Gastroesophageal sphincter (tissue), 4 donors: ENCODE data around the gene LRRC51. TPM values are rescaled to one million over a fixed set of nuclear protein-coding genes. Genes with fewer than 3 reads are reported as not detected.
"Not testable (repeated sequence)": the region's sequence is repeated elsewhere in the genome, so short reads cannot be mapped to it uniquely, and the experiment has no call there.

Experiments used
- ATAC-seq: fragments of 150-250 bp; one replicate; pipeline ENCODE4 v1.9.1; 2016; ENCODE audit warnings: mild to moderate bottlenecking, moderate library complexity
- H3K27ac ChIP-seq, 4 donors: fragments of 200-600 bp; sonication (generic) in 3 of 4; 1 replicate in 3 of 4; 2 replicates in 1 of 4; pipeline ENCODE4 v1.5.1; 2016 to 2019
- H3K27me3 ChIP-seq: fragments of 200-600 bp; sonication (generic); one replicate; pipeline ENCODE4 v1.5.1; 2019
- H3K36me3 ChIP-seq, 2 donors: fragments of 200-600 bp; sonication (generic); one replicate each; pipeline ENCODE4 v1.5.1; 2019; ENCODE audit warnings: control low read depth in 1 of 2
- H3K4me1 ChIP-seq, 3 donors: fragments of 200-600 bp; sonication (generic); 1 replicate in 2 of 3; 2 replicates in 1 of 3; pipeline ENCODE4 v1.5.1; 2016 to 2019; ENCODE audit warnings: control low read depth in 2 of 3
- H3K4me3 ChIP-seq, 2 donors: fragments of 200-600 bp; sonication (generic); one replicate each; pipeline ENCODE4 v1.5.1; 2019; ENCODE audit warnings: mild to moderate bottlenecking in 1 of 2, moderate library complexity in 1 of 2
- H3K9me3 ChIP-seq, 3 donors: fragments of 200-600 bp; sonication (generic); one replicate each; pipeline ENCODE4 v1.5.1; 2017 to 2019; ENCODE audit warnings: control low read depth in 2 of 3
- CTCF ChIP-seq, 4 experiments: fragments of 200-600 bp in 2 of 4; fragments of 450-650 bp in 2 of 4; sonication (generic) in 1 of 4; IDR thresholded peaks; one replicate each; pipeline ENCODE4 v1.5.1; 2017 to 2019; ENCODE audit warnings: antibody characterized with exemption in 4 of 4, mild to moderate bottlenecking in 2 of 4, moderate library complexity in 2 of 4
- EP300 ChIP-seq: sonication (generic); formaldehyde crosslinking; IDR thresholded peaks from one replicate; pipeline ENCODE4 v1.6.1; 2017; ENCODE audit warnings: antibody characterized with exemption, mild to moderate bottlenecking
- POLR2A ChIP-seq, 2 donors: fragments of 450-650 bp; IDR thresholded peaks; one replicate each; pipeline ENCODE4 v1.6.1; 2017; ENCODE audit warnings: antibody characterized with exemption in 2 of 2, mild to moderate bottlenecking in 2 of 2, moderate library complexity in 1 of 2
- POLR2AphosphoS5 ChIP-seq: sonication (generic); formaldehyde crosslinking; IDR thresholded peaks from one replicate; pipeline ENCODE4 v1.6.1; 2017; ENCODE audit warnings: antibody characterized with exemption
- WGBS, 2 donors: methylation state at CpG; one replicate each; pipeline ENCODE4 v1.1.5; 2018; ENCODE audit warnings: low coverage in 1 of 2; 5-methylcytosine and 5-hydroxymethylcytosine counted together
- total RNA-seq, 4 donors: library from RNA; depleted of rRNA; stranded (reverse); fragments of >200 nt; gene quantifications; one replicate each; pipeline ENCODE4 v1.1.0, GENCODE V29; 2016

The LRRC51 gene
- total RNA-seq, 4 donors from 2014 or later, result 6.4 to 18.4 (median 10.7) TPM

- Histone ChIP-seq H3K9me3 (no peaks in the 10 kb centered on the region), H3K4me3 (no peak overlapping the region), H3K4me1 (no peaks in the 10 kb centered on the region), H3K27me3 (peaks cover 18% of the 10 kb centered on the region), H3K27ac (no peak overlapping the region), H3K36me3 (no peaks in the 10 kb centered on the region)
- ATAC-seq, result no peak
- no peak for TF ChIP-seq POLR2A (IDR thresholded peaks at IDR 0.05)
- no peak for TF ChIP-seq CTCF (IDR thresholded peaks at IDR 0.05)
- no peak for TF ChIP-seq POLR2AphosphoS5
- TF ChIP-seq EP300, result no peak
- WGBS, 2 donors, result 71% methylated on average over 1 of the region's 6 CpGs; no CpG with 5 or more reads in 1 of the 2 donors
Measured at GRCh38 chr11:72124046-72124445, 43.4 kb downstream of the LRRC51 start.

- TF ChIP-seq EP300, result no peak
- no peak for TF ChIP-seq POLR2AphosphoS5
- no peak for TF ChIP-seq CTCF (IDR thresholded peaks at IDR 0.05)
- no peaks in the 10 kb centered on the region for H3K36me3 ChIP-seq
- no peak overlapping the region for H3K27ac ChIP-seq
- no peaks in the 10 kb centered on the region for H3K9me3 ChIP-seq
- no peak for ATAC-seq
- H3K4me1 ChIP-seq, result no peaks in the 10 kb centered on the region
- H3K4me3 ChIP-seq, result no peak overlapping the region
- H3K27me3 ChIP-seq, result peaks cover 3% of the 10 kb centered on the region
- WGBS, 2 donors, result 56 to 88% methylated on average over 1 of the region's 1 CpG
Measured at GRCh38 chr11:72125956-72126355, 45.3 kb downstream of the LRRC51 start.

- Histone ChIP-seq H3K4me3 (no peak overlapping the region), H3K27me3 (no peaks in the 10 kb centered on the region), H3K9me3 (no peaks in the 10 kb centered on the region), H3K4me1 (no peaks in the 10 kb centered on the region), H3K27ac (no peak overlapping the region), H3K36me3 (no peaks in the 10 kb centered on the region)
- TF ChIP-seq POLR2AphosphoS5 (no peak), POLR2A (IDR thresholded peaks at IDR 0.05) (no peak), CTCF (IDR thresholded peaks at IDR 0.05) (no peak), EP300 (no peak)
- no peak for ATAC-seq
- WGBS, 2 donors, result 59 to 69% methylated on average over 2 of the region's 2 CpGs
Measured at GRCh38 chr11:72127923-72128322, 47.3 kb downstream of the LRRC51 start.

GRCh38 chr11:72129381-72129780 is 48.7 kb downstream of the LRRC51 start:
- 84 to 89% methylated on average over 3 of the region's 3 CpGs for WGBS, 2 donors
- Histone ChIP-seq H3K27me3 (no peaks in the 10 kb centered on the region), H3K36me3 (no peaks in the 10 kb centered on the region), H3K27ac (no peak overlapping the region), H3K4me3 (no peak overlapping the region), H3K9me3 (no peaks in the 10 kb centered on the region), H3K4me1 (no peaks in the 10 kb centered on the region)
- TF ChIP-seq CTCF (IDR thresholded peaks at IDR 0.05) (no peak), POLR2AphosphoS5 (no peak), POLR2A (IDR thresholded peaks at IDR 0.05) (no peak), EP300 (no peak)
- ATAC-seq, result no peak

- ATAC-seq, result no peak
- Histone ChIP-seq H3K27ac (no peak overlapping the region), H3K36me3 (no peaks in the 10 kb centered on the region), H3K4me1 (no peaks in the 10 kb centered on the region), H3K9me3 (no peaks in the 10 kb centered on the region), H3K27me3 (peaks cover 12% of the 10 kb centered on the region), H3K4me3 (no peak overlapping the region)
- TF ChIP-seq CTCF (IDR thresholded peaks at IDR 0.05), result no peak
- TF ChIP-seq EP300, result no peak
- TF ChIP-seq POLR2AphosphoS5, result no peak
- TF ChIP-seq POLR2A (IDR thresholded peaks at IDR 0.05), result no peak
- 83 to 91% methylated on average over 2 of the region's 2 CpGs for WGBS, 2 donors
Measured at GRCh38 chr11:72132646-72133045, 52.0 kb downstream of the LRRC51 start.

- H3K27ac ChIP-seq, H3K4me3 ChIP-seq, H3K4me1 ChIP-seq, H3K36me3 ChIP-seq, H3K9me3 ChIP-seq: not testable (repeated sequence)
- WGBS, 2 donors, result 100% methylated on average over 2 of the region's 4 CpGs; no CpG with 5 or more reads in 1 of the 2 donors
- peak; percentile 43 for ATAC-seq
- peaks cover 12% of the 10 kb centered on the region for H3K27me3 ChIP-seq
Measured at GRCh38 chr11:72135473-72135872, 54.8 kb downstream of the LRRC51 start, which contains the start of gene FOLR3. Gene FOLR3 (plus strand): TSS chr11:72135725. CDS start chr11:72135953, 228 bp downstream.
